HG03460 (cell line): Measurements from ENCODE around the gene PPIL6.
"Not testable (repeated sequence)": the region's sequence is repeated elsewhere in the genome, so short reads cannot be mapped to it uniquely, and the experiment has no call there.

Source experiments
- ATAC-seq: cut with Tn5 transposase; IDR thresholded peaks from one replicate; pipeline ENCODE4 v1.9.1; 2021; ENCODE audit not compliant: unreplicated experiment

PPIL6 gene

DNA sequence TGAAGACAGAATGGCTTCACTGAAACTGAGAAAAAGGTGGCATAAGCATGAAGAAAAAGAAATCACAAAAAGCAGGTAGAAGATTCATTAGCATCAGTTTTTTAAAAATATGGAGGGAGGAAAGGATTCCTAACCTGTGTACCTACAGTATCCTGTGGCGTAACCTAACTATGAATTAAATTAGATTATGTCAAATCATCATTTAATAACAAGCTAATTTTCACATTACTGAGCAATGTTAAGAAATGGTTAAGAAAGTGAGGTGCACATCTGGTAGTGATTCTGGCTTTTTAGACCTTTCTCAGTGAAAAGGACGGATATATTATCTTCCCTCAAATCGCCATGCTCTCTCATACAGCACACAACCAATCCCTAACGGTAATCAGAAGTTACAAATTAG lies 70.7 kb downstream of the PPIL6 start:
- no peak for ATAC-seq

DNA sequence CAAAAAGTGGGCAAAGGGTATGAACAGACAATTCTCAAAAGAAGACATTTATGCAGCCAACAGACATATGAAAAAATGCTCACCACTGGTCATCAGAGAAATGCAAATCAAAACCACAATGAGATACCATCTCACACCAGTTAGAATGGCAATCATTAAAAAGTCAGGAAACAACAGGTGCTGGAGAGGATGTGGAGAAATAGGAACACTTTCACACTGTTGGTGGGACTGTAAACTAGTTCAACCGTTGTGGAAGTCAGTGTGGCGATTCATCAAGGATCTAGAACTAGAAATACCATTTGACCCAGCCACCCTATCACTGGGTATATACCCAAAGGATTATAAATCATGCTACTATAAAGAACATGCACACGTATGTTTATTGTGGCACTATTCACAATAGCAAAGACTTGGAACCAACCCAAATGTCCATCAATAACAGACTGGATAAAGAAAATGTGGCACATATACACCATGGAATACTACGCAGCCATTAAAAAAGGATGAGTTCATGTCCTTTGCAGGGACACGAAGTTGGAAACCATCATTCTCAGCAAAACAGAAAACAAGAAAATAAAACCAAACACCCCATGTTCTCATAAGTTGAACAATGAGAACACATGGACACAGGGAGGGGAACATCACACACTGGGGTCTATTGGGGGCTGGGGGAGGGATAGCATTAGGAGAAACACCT lies 75.9 kb downstream of the PPIL6 start:
- ATAC-seq: not testable (repeated sequence)

DNA sequence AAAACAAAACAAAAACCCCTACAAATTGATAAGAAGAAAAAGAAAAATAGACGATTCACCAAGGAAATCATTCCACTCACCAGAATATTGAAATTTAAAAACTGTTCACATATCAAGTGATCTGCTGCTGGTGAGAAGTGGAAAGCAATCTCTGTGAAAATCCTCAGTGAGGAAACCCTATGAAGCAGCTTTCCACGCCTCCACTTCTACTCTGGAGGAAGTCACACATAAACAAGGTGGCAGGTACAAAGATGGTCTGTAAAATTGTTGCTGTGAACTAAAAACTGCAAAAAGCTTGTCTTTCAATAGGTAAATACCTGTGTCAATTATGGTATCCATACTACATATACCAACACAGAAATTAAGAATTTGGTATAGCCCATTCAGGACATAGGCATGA lies 76.7 kb downstream of the PPIL6 start:
- no peak for ATAC-seq

DNA sequence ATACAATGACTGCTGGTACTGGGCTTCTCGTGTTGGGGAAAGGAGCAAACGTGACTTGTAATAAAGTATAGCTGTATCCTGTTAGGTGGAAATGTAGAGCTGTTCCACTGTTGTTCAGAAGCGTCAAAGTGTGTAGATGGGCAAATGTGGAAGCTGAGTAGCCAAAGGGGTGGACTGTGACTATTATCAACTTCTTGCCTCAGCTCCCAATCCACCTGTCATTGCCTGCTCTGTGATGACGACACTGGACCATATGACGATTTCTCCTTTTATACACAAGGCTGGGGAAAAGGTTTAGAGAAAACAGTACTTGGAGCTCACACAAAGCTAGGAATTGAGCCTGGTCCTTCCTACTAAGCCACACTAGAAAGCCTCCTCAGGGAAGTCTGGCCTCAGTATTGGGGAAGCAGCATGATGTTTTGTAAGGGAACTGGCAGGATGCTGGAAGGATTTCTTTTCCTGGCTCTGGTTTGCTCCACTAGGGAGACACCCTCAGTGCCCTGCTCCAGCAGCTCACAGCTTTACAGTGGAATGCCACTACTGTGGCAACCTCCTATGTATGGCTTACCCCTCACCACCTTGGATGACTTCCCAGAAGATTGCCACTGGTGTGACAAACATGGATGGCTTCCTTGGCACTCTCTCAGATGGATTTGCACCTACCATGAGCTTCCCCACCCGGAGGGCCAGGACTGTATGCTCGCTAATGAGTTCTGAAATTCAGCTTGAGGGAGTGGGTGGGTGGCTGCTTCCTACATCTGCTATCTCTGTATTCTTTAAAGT lies 78.1 kb downstream of the PPIL6 start:
- no peak for ATAC-seq

DNA sequence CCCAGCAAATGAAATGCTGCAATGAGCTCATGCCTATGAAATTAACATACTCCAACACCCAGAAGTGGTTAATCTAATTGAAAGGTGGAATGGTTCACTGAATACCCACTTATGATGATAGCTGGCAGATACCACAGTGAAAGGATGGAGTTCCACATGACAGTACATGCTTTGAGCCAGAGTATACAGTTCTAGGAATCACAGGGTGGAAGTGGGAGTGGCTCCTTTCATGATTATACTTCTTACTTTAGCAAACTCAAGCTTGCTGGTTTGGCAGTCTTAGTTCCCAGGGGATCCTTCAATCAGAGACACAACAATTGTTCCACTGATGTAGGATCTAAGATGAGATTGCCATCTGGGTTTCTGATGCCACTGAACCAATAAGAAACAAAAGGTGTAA lies 79.6 kb downstream of the PPIL6 start:
- no peak for ATAC-seq

DNA sequence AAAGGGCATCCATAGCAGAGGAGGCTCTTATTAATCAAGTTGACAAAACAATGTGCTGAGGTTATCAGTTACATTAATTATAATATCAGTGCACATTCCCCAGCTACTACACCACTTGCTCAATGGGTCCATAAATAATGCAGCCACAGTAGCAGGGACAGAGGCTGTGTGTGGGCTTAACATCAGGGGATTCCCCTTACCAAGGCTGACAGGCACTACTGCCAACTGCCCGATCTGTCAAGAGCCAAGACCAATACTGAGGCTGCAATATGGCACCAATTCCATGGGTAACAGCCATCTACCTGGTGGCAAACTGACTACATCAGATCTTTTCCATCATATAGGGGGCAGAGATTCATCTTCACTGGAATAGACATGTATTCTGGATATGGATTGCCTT lies 80.1 kb downstream of the PPIL6 start:
- no peak for ATAC-seq

DNA sequence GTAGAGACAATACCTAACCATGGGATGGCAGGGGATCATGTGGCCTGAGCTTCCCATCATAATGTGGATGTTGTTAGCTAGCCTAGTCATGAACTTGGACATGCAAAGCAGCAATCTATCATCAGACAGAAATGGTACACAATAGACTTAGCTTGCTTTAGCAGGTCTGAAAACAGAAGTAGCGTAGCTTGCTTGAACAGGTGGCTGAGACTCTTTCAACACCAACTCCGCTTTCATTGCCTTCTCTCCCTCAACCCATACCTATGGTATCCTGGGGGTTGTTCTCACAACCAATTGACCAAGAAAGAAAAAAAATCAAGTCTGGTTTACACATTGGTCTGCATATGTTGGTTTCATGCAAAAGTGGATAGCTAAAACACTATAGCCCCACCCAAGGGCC lies 81.2 kb downstream of the PPIL6 start:
- no peak for ATAC-seq

DNA sequence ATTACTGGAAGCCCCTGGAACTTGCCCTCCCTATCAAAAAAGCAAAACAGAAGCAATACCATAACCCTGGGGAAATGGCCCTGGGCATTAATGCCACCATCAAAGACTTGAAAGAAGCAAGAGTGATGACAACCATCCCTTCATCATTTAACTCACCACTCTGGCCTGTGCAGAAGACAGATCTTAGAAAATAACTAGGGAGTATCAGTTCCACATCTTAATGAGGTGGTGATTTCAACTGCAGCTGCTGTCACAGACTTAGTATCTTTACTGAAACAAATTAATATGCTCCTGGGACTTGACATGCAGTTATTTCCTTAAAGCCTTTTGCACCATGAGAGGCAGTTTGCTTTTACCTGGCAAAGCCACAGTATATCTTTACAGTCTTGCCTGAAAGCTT lies 82.2 kb downstream of the PPIL6 start:
- no peak for ATAC-seq

DNA sequence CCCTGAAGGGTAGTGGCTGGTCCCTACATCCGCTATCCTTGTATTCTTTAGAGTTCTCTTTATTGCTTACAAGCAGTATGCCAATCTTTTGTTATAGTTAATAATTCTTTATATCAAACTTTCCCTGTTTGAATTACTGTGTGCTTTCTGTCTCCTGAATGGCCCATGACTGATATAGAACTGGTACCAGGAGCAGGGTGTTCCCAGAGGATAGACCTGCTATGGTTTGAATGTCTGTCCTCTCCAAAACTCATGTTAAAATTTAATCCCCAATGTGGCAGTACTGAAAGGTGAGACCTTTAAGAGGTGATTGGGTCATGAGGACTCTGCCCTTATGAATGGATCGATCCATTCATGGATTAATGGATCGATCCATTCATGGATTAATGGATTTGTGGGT lies 84.2 kb downstream of the PPIL6 start:
- no peak for ATAC-seq

DNA sequence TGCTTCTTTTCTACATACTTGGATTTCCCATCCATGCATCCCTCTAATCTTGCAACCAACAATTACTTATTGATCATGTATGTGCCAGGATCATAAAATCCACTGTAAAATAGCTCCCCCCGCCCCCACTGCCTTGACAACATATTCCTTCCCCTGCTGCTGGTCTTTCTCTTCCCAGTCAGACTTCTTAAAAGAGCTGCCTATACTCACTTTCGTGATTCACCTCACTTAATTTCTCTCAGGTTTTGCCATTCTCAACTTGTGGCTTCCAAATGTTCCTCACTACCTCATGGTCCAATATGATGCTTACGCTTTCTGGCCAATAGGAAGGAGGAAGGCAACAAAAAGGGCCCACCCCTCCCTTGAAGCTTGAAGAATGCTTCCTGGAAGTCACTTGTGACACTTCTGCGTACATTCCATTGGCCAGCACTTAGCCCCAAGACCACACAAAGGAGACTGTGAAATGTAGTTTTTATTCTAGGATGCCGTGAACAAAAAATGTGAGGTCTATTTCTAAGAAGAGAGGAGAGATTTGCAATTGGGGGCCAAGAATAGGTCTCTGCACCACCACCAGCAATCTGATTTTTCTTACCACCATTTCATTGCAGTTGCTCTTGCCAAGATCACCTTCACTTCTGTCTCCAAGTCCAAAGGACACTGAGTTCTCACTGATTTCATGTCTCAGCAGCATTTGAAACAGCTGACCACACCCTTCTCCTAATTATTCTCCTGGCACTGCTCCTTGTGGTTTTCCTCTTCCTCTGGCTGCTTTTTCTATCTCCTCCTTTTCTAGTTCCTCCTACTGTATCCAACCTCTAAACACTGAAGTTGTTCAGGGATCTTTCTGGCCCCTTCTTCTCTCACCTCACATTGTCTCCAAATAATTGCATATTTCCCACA lies 88.9 kb downstream of the PPIL6 start:
- ATAC-seq: no peak

DNA sequence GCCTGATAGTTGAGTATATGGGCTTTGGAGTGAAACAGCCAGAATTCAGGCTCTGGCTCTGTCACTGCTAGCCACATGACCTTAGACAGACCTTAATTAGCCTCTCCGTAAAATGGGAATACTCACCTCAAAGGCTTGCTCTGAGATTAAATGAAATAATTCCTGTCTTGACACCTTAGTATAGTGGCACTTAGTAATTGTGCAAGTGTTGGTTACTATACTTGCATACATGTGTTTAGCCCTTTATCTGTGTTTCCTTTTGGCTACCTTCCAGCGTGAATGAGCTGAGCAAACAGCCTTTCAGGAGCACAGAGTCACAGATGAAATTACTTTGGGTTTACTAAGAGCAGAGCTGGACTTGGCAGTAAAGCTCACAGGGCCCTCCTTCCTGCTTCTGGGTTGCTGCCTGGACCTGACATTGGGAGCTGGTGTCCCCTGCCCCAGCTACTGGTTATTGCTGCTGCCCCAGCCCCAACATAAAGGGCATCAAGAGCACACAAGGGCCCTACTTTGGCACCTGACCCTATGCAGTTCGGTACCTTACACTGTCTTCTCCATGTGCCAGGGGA lies 90.9 kb downstream of the PPIL6 start:
- no peak for ATAC-seq

DNA sequence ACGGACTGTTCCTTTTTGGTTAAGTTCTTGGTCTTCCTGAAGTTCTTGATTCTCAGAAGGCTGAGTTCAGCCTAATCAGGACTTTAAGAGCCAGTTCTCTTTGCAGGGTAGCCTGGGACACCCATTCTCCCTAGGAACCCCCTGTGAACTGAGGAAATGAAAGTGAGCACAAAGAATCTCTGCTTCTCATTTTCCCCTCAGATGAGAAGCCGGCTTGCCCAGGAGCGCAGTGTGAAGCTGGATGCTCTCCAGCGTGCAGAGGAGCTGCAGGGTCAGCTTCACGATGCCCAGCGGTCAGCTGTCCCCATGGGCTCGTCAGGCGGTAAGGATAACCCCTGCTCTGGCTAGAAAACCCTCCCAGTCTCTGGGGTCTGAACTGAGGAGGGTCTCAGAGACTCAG lies 92.2 kb downstream of the PPIL6 start:
- no peak for ATAC-seq

DNA sequence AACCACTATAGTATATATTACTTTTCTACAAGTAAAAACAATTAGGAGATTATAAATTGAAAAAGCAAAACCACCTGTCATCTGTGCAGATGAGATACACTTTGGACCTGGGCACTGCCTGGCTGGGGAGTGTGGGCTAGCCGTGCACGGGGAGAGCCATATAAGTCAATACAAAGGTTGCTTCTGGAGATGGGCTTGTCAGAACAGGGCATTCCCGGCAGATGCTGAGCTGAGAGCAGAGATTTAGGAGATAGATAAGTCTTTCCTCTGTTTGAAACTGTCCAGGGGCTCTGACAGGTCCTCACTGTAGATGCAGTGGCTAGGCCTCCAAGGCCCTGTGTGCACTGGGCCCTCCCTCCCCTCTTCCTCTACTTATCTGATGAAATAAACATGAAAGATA lies 92.6 kb downstream of the PPIL6 start:
- ATAC-seq: no peak

DNA sequence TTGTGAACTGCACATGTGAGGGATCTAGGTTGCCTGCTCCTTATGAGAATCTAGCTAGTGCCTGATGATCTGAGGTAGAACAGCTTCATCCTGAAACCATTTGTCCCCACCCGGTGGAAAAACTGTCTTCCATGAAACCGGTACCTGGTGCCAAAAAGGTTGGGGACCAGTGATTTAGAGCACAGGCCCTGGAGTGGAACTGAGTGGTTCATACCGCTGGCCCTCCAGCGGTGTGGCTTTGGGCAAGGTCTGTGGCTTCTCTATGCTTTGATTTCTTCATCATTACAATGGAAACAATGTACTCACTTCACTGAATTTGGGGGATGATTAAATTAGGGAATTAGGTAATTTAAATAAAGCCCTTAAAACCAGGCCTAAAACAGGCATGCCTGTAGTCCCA lies 94.4 kb downstream of the PPIL6 start:
- ATAC-seq: no peak

DNA sequence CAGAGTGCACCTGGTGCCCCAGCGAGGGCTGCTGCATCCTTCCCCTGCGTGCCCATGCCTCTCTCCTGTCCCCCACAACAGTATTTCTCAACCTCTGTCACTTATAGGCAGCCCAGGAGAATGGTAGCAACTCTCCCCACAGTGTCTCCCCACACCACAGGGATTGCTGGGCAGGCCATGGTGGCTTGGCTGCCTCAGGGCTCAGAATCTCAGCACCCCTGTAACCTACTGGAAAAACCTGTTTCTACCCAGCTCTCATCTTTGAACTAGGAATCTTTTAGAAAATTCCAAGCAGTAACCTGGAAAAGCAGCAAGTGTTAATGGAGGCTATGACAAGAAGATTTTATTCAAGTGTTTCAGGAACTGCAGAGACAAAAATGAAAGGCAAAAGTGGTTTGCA lies 96.2 kb downstream of the PPIL6 start:
- ATAC-seq: no peak

DNA sequence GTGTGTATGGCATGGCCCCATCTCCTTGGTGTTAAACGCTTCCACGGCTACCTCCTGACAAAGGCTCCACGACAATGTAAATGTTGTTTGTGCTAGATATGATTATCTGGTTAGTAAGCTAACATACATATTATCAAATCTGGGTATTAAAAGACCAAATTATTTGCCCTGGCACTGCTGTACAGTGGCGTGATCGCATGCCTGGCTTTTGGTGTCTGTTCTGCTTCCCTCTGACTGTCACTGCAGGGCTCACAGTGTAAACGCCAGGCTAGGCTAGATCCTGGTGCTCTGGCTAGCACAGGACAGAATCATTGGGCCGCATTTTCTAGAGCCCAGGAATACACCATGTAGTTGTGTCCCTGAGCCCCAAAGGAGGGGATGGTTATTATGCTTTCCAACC lies 96.9 kb downstream of the PPIL6 start:
- no peak for ATAC-seq

DNA sequence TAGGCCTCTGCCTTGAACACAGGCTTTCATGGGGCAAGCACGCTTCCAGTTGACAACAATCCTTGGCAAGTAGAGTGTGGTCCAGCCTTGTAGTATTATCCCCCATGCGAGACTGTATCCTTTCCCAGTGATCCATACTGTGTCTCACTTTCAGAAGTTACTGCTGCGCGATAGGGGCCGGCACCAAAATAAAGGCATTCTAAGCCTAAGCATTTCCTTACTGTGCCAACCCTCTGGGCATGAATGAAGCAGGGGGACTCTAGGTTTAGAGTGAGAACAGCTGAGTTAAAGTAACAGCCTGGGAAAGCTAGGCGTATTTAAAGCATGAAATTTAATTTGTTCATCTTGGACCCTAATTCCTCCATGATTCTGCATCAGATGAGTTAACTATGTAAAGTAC lies 97.5 kb downstream of the PPIL6 start:
- no peak for ATAC-seq

DNA sequence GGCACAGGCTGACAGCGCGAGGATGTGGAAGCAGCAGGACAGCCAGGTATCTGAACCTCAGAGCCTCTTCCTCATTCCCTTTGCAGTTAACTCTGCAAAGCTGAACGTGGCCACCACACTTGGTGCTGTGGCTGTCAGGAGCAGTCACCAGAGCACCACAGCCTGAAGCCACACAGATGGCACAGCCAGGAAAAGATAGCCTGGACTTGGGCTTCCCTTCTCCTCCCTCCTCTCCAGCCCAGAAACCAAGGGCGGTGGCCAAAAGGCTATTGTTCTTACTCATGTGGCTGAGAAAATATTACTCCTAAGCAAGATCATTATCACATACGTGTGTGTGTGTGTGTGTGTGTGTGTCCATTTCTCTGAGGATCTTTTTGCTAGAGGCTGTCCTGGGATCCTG lies 97.9 kb downstream of the PPIL6 start:
- ATAC-seq: no peak

DNA sequence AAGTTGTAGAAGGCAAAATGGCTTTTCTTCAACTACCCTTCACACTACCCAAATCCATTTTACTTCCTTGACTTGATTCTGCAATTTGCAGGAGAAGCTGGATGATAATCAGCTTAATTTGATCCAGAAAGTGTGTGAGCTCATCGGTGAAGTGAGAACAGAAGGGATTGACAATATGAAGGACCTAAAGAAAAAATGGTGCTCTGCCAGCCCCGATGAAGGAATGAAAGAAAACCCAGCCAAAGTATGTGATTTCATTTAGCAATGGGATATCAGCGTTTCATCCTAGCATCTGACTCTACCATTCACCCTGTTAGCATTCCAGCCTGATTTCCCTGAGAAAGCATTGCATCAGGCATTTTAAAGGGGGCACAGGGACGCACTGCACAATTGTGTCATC lies 99.6 kb downstream of the PPIL6 start:
- ATAC-seq: no peak
